Keratinocyte (primary cell): ENCODE measurements around the gene NT5DC1.

ENCODE experiments used
- EZH2 ChIP-seq: IDR thresholded peaks from one replicate; pipeline ENCODE4 v1.6.1; 2012; ENCODE audit warnings: inconsistent platforms, mild to moderate bottlenecking, low read length, moderate library complexity
- TF ChIP-seq, protein P1 (sequence below), 3 experiments: IDR thresholded peaks in 1 of 3; conservative IDR thresholded peaks in 1 of 3; optimal IDR thresholded peaks in 1 of 3; 2 replicates in 2 of 3; 3 replicates in 1 of 3; pipeline versions ENCODE3 to v1.5.1; 2011; ENCODE audit warnings: low read length in 3 of 3, mild to moderate bottlenecking in 3 of 3, moderate library complexity in 2 of 3, control low read depth in 1 of 3, inconsistent platforms in 1 of 3; ENCODE audit not compliant: insufficient read depth in 2 of 3; ENCODE audit errors: extremely low read depth in 1 of 3

DNA sequence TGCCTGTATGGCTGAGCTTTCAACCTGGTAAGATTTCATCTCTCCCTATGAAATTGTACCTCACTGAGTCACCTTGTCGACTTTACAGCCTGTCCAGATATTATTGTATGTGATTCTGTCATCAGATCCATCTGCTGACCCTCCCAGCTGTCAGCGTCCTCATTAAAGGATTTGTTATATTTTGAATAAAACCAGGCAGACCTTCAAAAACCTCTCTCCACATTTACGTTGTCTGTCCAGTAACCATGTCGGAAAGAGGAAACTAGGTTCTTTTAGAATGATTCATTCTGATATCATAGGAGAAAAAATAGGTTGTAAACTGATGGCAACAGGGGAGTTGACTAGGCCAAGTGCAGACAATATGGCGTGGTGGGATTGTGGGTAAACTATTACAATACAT lies 114.8 kb downstream of the NT5DC1 start:
- TF ChIP-seq, protein P1, sequence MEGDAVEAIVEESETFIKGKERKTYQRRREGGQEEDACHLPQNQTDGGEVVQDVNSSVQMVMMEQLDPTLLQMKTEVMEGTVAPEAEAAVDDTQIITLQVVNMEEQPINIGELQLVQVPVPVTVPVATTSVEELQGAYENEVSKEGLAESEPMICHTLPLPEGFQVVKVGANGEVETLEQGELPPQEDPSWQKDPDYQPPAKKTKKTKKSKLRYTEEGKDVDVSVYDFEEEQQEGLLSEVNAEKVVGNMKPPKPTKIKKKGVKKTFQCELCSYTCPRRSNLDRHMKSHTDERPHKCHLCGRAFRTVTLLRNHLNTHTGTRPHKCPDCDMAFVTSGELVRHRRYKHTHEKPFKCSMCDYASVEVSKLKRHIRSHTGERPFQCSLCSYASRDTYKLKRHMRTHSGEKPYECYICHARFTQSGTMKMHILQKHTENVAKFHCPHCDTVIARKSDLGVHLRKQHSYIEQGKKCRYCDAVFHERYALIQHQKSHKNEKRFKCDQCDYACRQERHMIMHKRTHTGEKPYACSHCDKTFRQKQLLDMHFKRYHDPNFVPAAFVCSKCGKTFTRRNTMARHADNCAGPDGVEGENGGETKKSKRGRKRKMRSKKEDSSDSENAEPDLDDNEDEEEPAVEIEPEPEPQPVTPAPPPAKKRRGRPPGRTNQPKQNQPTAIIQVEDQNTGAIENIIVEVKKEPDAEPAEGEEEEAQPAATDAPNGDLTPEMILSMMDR (optimal IDR thresholded peaks at IDR 0.05 in 1 of 3, IDR thresholded peaks at IDR 0.05 in 1 of 3, conservative IDR thresholded peaks at IDR 0.05 in 1 of 3; ENCODE audit: extremely low read depth in 1 of 3, insufficient read depth in 2 of 3, low read length in 3 of 3): no peak
- TF ChIP-seq EZH2: no peak
